OCI-LY7 (cell line): ENCODE results near the gene ARFGEF3. TPM values are rescaled to one million over a fixed set of nuclear protein-coding genes. Genes with fewer than 3 reads are reported as not detected.
"Not testable (repeated sequence)": the region's sequence is repeated elsewhere in the genome, so short reads cannot be mapped to it uniquely, and the experiment has no call there.

Experiments
- BruUV-seq: library from RNA; stranded (reverse); fragments of 400-500 nt; replicated peaks from 2 replicates; lab custom pipeline; 2021; lab: Mats Ljungman, UMichigan
- CTCF ChIA-PET: fragments of 300-600 bp; sonication (Branson Sonifier 250); formaldehyde crosslinking; loops from one replicate; lab custom pipeline; 2022; ENCODE audit warnings: antibody characterized with exemption; ENCODE audit not compliant: unreplicated experiment; lab: Charles Lee
- POLR2A ChIA-PET: fragments of 300-600 bp; sonication (Branson Sonifier 250); formaldehyde crosslinking; loops from one replicate; lab custom pipeline; 2022; ENCODE audit warnings: antibody characterized with exemption; lab: Charles Lee
- DNase-seq: peaks from one replicate; pipeline ENCODE4 v3.0.0-alpha.2; 2015; ENCODE audit warnings: low spot score
- H2AFZ ChIP-seq: fragments of 200-600 bp; sonication (generic), shearing (Covaris generic); 2 replicates; pipeline ENCODE4 v1.6.1; 2014; ENCODE audit warnings: mild to moderate bottlenecking, antibody characterized with exemption, low read length, moderate library complexity
- H3K27ac ChIP-seq: fragments of 200-600 bp; sonication (generic); 2 replicates; pipeline ENCODE4 v1.5.1; 2014; ENCODE audit warnings: mixed run types, low read depth, mild to moderate bottlenecking, moderate library complexity, low read length, inconsistent platforms; ENCODE audit not compliant: poor library complexity, severe bottlenecking
- H3K36me3 ChIP-seq: fragments of 200-600 bp; sonication (generic); 2 replicates; pipeline ENCODE4 v1.6.1; 2014; ENCODE audit warnings: mild to moderate bottlenecking, antibody characterized with exemption, low read length, moderate library complexity, mixed read lengths; ENCODE audit not compliant: insufficient read depth
- H3K4me1 ChIP-seq: fragments of 200-600 bp; sonication (generic); 2 replicates; pipeline ENCODE4 v1.5.1; 2014; ENCODE audit warnings: mild to moderate bottlenecking, low read length; ENCODE audit not compliant: insufficient read depth, poor library complexity, severe bottlenecking
- H3K4me2 ChIP-seq: fragments of 200-600 bp; sonication (generic); 2 replicates; pipeline ENCODE4 v1.6.1; 2014; ENCODE audit warnings: mild to moderate bottlenecking, low read length
- H3K4me3 ChIP-seq: fragments of 200-600 bp; sonication (generic); 2 replicates; pipeline ENCODE4 v1.5.1; 2014; ENCODE audit warnings: mild to moderate bottlenecking, low read depth, low read length; ENCODE audit not compliant: poor library complexity, severe bottlenecking
- H3K79me2 ChIP-seq: fragments of 200-600 bp; sonication (generic); 2 replicates; pipeline ENCODE4 v1.6.1; 2016; ENCODE audit warnings: low read depth, mild to moderate bottlenecking, low read length, moderate library complexity, mixed read lengths; ENCODE audit not compliant: insufficient read depth
- H3K9me2 ChIP-seq: fragments of 200-600 bp; sonication (generic); 2 replicates; pipeline ENCODE4 v1.6.1; 2016; ENCODE audit warnings: mild to moderate bottlenecking, low read length, mixed read lengths; ENCODE audit not compliant: insufficient read depth
- H3K9me3 ChIP-seq: fragments of 200-600 bp; sonication (generic); 2 replicates; pipeline ENCODE4 v1.6.1; 2014; ENCODE audit warnings: mild to moderate bottlenecking, mixed run types, low read length, mixed read lengths
- H4K20me1 ChIP-seq: fragments of 200-600 bp; sonication (generic); 2 replicates; pipeline ENCODE4 v1.6.1; 2014; ENCODE audit warnings: mild to moderate bottlenecking, antibody characterized with exemption, low read length, moderate library complexity, mixed read lengths; ENCODE audit not compliant: insufficient read depth
- EZH2phosphoT487 ChIP-seq: fragments of 200-600 bp; sonication (generic); IDR thresholded peaks from 2 replicates; pipeline ENCODE4 v1.6.1; 2018; ENCODE audit warnings: low read depth, borderline replicate concordance, mild to moderate bottlenecking, mixed run types, antibody characterized with exemption, low read length, moderate library complexity, mixed read lengths
- intact Hi-C: fragments of 100-400 bp; cut with micrococcal nuclease; formaldehyde crosslinking; loops from one replicate; pipeline ENCODE4 v1.10.0; 2022; ENCODE audit not compliant: unreplicated experiment
- total RNA-seq, 2 experiments: library from RNA; depleted of rRNA in 1 of 2; stranded (reverse); fragments of >200 nt in 1 of 2; shearing (Covaris generic) in 1 of 2; gene quantifications; 2 replicates each; pipeline ENCODE4 v1.2.3, GENCODE V29; 2014 to 2022
- TF ChIP-seq, protein P1 (sequence below): fragments of 200-600 bp; sonication (generic); conservative IDR thresholded peaks from 2 replicates; pipeline ENCODE4 v1.5.1; 2014; ENCODE audit warnings: mild to moderate bottlenecking, antibody characterized with exemption, low read length, moderate library complexity, mixed read lengths

ARFGEF3 gene
- total RNA-seq, 2 experiments from 2014 or later = not detected

DNA sequence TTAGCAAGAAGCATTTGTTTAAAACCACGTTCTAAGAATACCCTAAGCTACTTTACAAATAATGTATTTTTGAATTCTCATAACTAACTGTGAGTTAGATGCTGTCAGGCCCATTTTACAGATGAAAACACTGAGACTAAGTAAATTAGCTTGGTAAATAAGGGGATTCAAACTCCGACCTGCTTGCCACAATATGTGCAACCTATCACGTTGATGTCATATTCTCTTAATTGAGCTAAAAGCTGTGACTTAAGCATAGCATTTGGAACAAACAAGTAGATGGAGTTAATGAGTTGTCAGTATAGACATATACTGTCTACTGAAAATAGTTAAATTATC is 45.1 kb upstream of the ARFGEF3 start:
- H4K20me1 ChIP-seq = no peaks in the 10 kb centered on the region
- CTCF ChIA-PET = interaction anchor here (0.6 to 1.8 kb wide), 3 partner anchors 288 to 785 kb away, joined by 3 to 6 read pairs (median 3); partner anchors contain the start of gene HEBP2
- POLR2A ChIA-PET = interaction anchor here (0.5 to 1.8 kb wide), 5 partner anchors 16 to 311 kb away, joined by 3 to 4 read pairs (median 3); no protein-coding TSS in a partner anchor
- H2AFZ ChIP-seq = no peak overlapping the region
- BruUV-seq = no TSS peak
- intact Hi-C loops = loop anchor here (1.0 to 5.0 kb wide), 6 partner anchors 171 to 651 kb away; partner anchors contain the start of gene HEBP2
- no peak overlapping the region for H3K4me2 ChIP-seq
- H3K4me1 ChIP-seq = peaks cover 12% of the 10 kb centered on the region
- H3K36me3 ChIP-seq = no peaks in the 10 kb centered on the region
- H3K9me2 ChIP-seq = no peaks in the 10 kb centered on the region
- H3K27ac ChIP-seq = no peak overlapping the region
- no peaks in the 10 kb centered on the region for H3K79me2 ChIP-seq
- H3K9me3 ChIP-seq = no peaks in the 10 kb centered on the region
- no peak overlapping the region for H3K4me3 ChIP-seq
- no peak for DNase-seq
- TF ChIP-seq, protein P1, sequence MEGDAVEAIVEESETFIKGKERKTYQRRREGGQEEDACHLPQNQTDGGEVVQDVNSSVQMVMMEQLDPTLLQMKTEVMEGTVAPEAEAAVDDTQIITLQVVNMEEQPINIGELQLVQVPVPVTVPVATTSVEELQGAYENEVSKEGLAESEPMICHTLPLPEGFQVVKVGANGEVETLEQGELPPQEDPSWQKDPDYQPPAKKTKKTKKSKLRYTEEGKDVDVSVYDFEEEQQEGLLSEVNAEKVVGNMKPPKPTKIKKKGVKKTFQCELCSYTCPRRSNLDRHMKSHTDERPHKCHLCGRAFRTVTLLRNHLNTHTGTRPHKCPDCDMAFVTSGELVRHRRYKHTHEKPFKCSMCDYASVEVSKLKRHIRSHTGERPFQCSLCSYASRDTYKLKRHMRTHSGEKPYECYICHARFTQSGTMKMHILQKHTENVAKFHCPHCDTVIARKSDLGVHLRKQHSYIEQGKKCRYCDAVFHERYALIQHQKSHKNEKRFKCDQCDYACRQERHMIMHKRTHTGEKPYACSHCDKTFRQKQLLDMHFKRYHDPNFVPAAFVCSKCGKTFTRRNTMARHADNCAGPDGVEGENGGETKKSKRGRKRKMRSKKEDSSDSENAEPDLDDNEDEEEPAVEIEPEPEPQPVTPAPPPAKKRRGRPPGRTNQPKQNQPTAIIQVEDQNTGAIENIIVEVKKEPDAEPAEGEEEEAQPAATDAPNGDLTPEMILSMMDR = no peak
- no peak for TF ChIP-seq EZH2phosphoT487

GRCh38 chr6:138117376-138117914 is 44.3 kb upstream of the ARFGEF3 start:
- H3K9me2 ChIP-seq = no peaks in the 10 kb centered on the region
- no peak overlapping the region for H2AFZ ChIP-seq
- H3K9me3 ChIP-seq = no peaks in the 10 kb centered on the region
- no peak overlapping the region for H3K4me2 ChIP-seq
- TF ChIP-seq, protein P1 = no peak
- TF ChIP-seq EZH2phosphoT487 = no peak
- H3K79me2 ChIP-seq = no peaks in the 10 kb centered on the region
- BruUV-seq = no TSS peak
- no peak overlapping the region for H3K4me3 ChIP-seq
- no peak overlapping the region for H3K27ac ChIP-seq
- no peaks in the 10 kb centered on the region for H4K20me1 ChIP-seq
- no peaks in the 10 kb centered on the region for H3K36me3 ChIP-seq
- CTCF ChIA-PET = interaction anchor here (1.0 to 1.8 kb wide), 2 partner anchors 287 to 312 kb away, joined by 3 to 6 read pairs; partner anchors contain the start of gene HEBP2
- intact Hi-C loops = loop anchor here (2.0 to 5.0 kb wide), 3 partner anchors 310 to 650 kb away; no protein-coding TSS in a partner anchor
- POLR2A ChIA-PET = interaction anchor here (0.6 to 1.8 kb wide), 4 partner anchors 17 to 288 kb away, joined by 3 to 4 read pairs (median 3); no protein-coding TSS in a partner anchor
- peaks cover 12% of the 10 kb centered on the region for H3K4me1 ChIP-seq
- no peak for DNase-seq

- DNase-seq, H3K79me2 ChIP-seq, H4K20me1 ChIP-seq, H2AFZ ChIP-seq, H3K9me2 ChIP-seq, H3K27ac ChIP-seq, CTCF ChIA-PET, BruUV-seq, H3K4me2 ChIP-seq, H3K9me3 ChIP-seq, H3K4me3 ChIP-seq, H3K36me3 ChIP-seq: not testable (repeated sequence)
- H3K4me1 ChIP-seq = peaks cover 12% of the 10 kb centered on the region
- intact Hi-C loops = loop anchor here (5.0 kb wide), 2 partner anchors 308 to 648 kb away; no protein-coding TSS in a partner anchor
- POLR2A ChIA-PET = interaction anchor here (1.1 kb wide), 1 partner anchor 238 kb away, joined by 3 read pairs; no protein-coding TSS in a partner anchor
These were observed 42.5 kb upstream of the ARFGEF3 start for GRCh38 chr6:138119229-138119628.
